Loucy (cell line): ENCODE measurements around the gene NQO2.
"Not testable (repeated sequence)": the region's sequence is repeated elsewhere in the genome, so short reads cannot be mapped to it uniquely, and the experiment has no call there.

Experiments
- H2AFZ ChIP-seq: fragments of 200-600 bp; sonication (generic); 2 replicates; pipeline ENCODE4 v1.6.0; 2016; ENCODE audit warnings: antibody characterized with exemption, mild to moderate bottlenecking, low read length, moderate library complexity
- H3F3A ChIP-seq: fragments of 200-600 bp; 2 replicates; pipeline ENCODE4 v1.6.0; 2016; ENCODE audit warnings: antibody characterized with exemption, low read depth, mild to moderate bottlenecking
- H3K27me3 ChIP-seq: fragments of 200-600 bp; sonication (generic); 2 replicates; pipeline ENCODE4 v1.6.1; 2014; ENCODE audit warnings: low read length, mild to moderate bottlenecking; ENCODE audit not compliant: insufficient read depth, poor library complexity, severe bottlenecking
- H3K36me3 ChIP-seq: fragments of 200-600 bp; sonication (generic); 2 replicates; pipeline ENCODE4 v1.6.1; 2016; ENCODE audit warnings: low read length; ENCODE audit not compliant: insufficient read depth
- H3K4me1 ChIP-seq: fragments of 200-600 bp; sonication (generic); 2 replicates; pipeline ENCODE4 v1.5.1; 2014; ENCODE audit warnings: low read length, mild to moderate bottlenecking; ENCODE audit not compliant: insufficient read depth, poor library complexity, severe bottlenecking
- H3K4me2 ChIP-seq: fragments of 200-600 bp; sonication (generic); 2 replicates; pipeline ENCODE4 v1.6.0; 2014; ENCODE audit warnings: antibody characterized with exemption, low read length, low read depth, mild to moderate bottlenecking; ENCODE audit not compliant: poor library complexity, severe bottlenecking
- H3K4me3 ChIP-seq: fragments of 200-600 bp; sonication (generic); 2 replicates; pipeline ENCODE4 v1.5.1; 2014; ENCODE audit warnings: low read length, mild to moderate bottlenecking, mixed read lengths; ENCODE audit not compliant: poor library complexity, severe bottlenecking
- H3K79me2 ChIP-seq: fragments of 200-600 bp; sonication (generic); 2 replicates; pipeline ENCODE4 v1.6.1; 2014; ENCODE audit warnings: low read length; ENCODE audit not compliant: insufficient read depth
- H3K9ac ChIP-seq: fragments of 200-600 bp; sonication (generic); 2 replicates; pipeline ENCODE4 v1.6.0; 2014; ENCODE audit warnings: mild to moderate bottlenecking, low read depth, low read length, moderate library complexity; ENCODE audit not compliant: poor library complexity, severe bottlenecking
- H3K9me2 ChIP-seq: fragments of 200-600 bp; sonication (generic); replicated peaks from 2 replicates; pipeline ENCODE4 v1.6.1; 2016; ENCODE audit warnings: low read depth, low read length, mixed read lengths
- H3K9me3 ChIP-seq: fragments of 200-600 bp; sonication (generic); 2 replicates; pipeline ENCODE4 v1.6.1; 2014; ENCODE audit warnings: mild to moderate bottlenecking, antibody characterized with exemption, low read length, low read depth; ENCODE audit not compliant: insufficient read depth
- H4K20me1 ChIP-seq: fragments of 200-600 bp; sonication (generic); 2 replicates; pipeline ENCODE4 v1.6.0; 2014; ENCODE audit warnings: antibody characterized with exemption, low read length, mild to moderate bottlenecking; ENCODE audit not compliant: insufficient read depth, poor library complexity, severe bottlenecking
- CTCF ChIP-seq: fragments of 200-600 bp; sonication (generic); conservative IDR thresholded peaks from 2 replicates; pipeline ENCODE4 v1.5.1; 2014; ENCODE audit warnings: mild to moderate bottlenecking, antibody characterized with exemption, low read length
- EZH2phosphoT487 ChIP-seq: fragments of 200-600 bp; IDR thresholded peaks from 2 replicates; pipeline ENCODE4 v1.6.1; 2018; ENCODE audit warnings: antibody characterized with exemption, mild to moderate bottlenecking, moderate library complexity, borderline replicate concordance

The NQO2 gene

GRCh38 chr6:2998249-2998997 lies 1.3 kb upstream of the NQO2 start:
- H3K4me1 ChIP-seq = peaks cover 20% of the 10 kb centered on the region
- H3K9me2 ChIP-seq, H4K20me1 ChIP-seq, H3K9me3 ChIP-seq, H3K27me3 ChIP-seq, H3K79me2 ChIP-seq, H3K36me3 ChIP-seq, H3F3A ChIP-seq: not testable (repeated sequence)
- peak overlapping the region; percentile 83 for H3K4me3 ChIP-seq
- H3K4me2 ChIP-seq = peak overlapping the region; percentile 96
- peak; percentile 57 for TF ChIP-seq CTCF
- H3K9ac ChIP-seq = peak overlapping the region; percentile 70
- H2AFZ ChIP-seq = peak overlapping the region; percentile 76

- no peaks in the 10 kb centered on the region for H4K20me1 ChIP-seq
- peak overlapping the region; percentile 76 for H2AFZ ChIP-seq
- TF ChIP-seq CTCF (no peak), EZH2phosphoT487 (no peak)
- H3K4me3 ChIP-seq = peak overlapping the region; percentile 83
- H3K9me3 ChIP-seq = no peaks in the 10 kb centered on the region
- no peaks in the 10 kb centered on the region for H3K9me2 ChIP-seq
- no peaks in the 10 kb centered on the region for H3K36me3 ChIP-seq
- peak overlapping the region; percentile 96 for H3K4me2 ChIP-seq
- H3K4me1 ChIP-seq = peaks cover 20% of the 10 kb centered on the region
- H3F3A ChIP-seq = peaks cover 4% of the 10 kb centered on the region; the same call in 1 of the 2 replicates
- H3K79me2 ChIP-seq = peaks cover 8% of the 10 kb centered on the region
- H3K9ac ChIP-seq = peak overlapping the region; percentile 70
- no peaks in the 10 kb centered on the region for H3K27me3 ChIP-seq
Observed at GRCh38 chr6:2998998-2999617, 586 bp upstream of the NQO2 start.

GRCh38 chr6:3001146-3001772 lies 1.6 kb downstream of the NQO2 start:
- TF ChIP-seq EZH2phosphoT487 = no peak
- no peak for TF ChIP-seq CTCF
- Histone ChIP-seq H3K4me2 (no peak overlapping the region), H2AFZ (no peak overlapping the region), H3K4me3 (no peak overlapping the region), H3K9ac (no peak overlapping the region), H3F3A (peaks cover 4% of the 10 kb centered on the region; the same call in 1 of the 2 replicates), H3K4me1 (peaks cover 20% of the 10 kb centered on the region), H4K20me1 (no peaks in the 10 kb centered on the region), H3K36me3 (no peaks in the 10 kb centered on the region), H3K79me2 (peaks cover 8% of the 10 kb centered on the region), H3K9me3 (no peaks in the 10 kb centered on the region), H3K27me3 (no peaks in the 10 kb centered on the region), H3K9me2 (no peaks in the 10 kb centered on the region)
